ENCODE results near the gene BATF3. TPM values are rescaled to one million over a fixed set of nuclear protein-coding genes. Genes with fewer than 3 reads are reported as not detected.
"Not testable (repeated sequence)": the region's sequence is repeated elsewhere in the genome, so short reads cannot be mapped to it uniquely, and the experiment has no call there.

BATF3 gene, protein sequence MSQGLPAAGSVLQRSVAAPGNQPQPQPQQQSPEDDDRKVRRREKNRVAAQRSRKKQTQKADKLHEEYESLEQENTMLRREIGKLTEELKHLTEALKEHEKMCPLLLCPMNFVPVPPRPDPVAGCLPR
- 2.0 TPM for polyA plus RNA-seq (2013, experiment 1 of 2; ENCODE audit: insufficient read length)
- polyA plus RNA-seq (2013, experiment 2 of 2; ENCODE audit: insufficient read length), result 1.7 TPM

- DNase-seq, result peak; percentile 22
These were observed at the start of gene BATF3 for GRCh38 chr1:212699625-212700222. BATF3 (minus strand) TSS chr1:212699840; CDS start chr1:212699762, 78 bp downstream.

- no peak for DNase-seq
These were observed 46.9 kb upstream of the BATF3 start for GRCh38 chr1:212746546-212746945.

- no peak for DNase-seq
These were observed 45.7 kb upstream of the BATF3 start for GRCh38 chr1:212745303-212745702.

DNA sequence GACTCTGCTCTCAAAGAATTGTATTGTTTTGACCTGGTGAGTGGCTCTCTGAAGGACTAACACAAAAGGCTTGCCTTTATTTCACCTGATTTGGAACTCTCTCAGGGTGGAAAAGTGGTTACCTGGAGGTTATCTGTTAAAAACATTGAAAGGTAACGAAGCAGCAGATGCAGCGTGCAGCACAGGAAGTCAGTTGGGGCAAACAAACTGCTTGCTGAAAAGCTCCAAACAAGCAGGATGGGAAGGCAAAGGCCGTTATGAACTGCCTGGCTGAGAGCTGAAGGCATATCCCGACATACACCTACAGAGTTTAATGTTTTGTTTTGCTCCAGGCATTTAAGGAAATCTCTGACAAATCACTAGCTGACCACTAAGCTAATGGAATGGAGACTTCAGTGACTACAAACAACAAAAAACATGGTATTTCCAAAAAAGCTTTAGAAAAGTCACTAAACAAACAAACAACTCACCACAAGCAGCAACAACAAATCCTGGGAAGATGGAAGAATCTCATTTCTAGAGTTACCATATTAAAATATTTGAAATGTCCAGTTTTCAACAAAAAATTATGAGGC is 44.3 kb upstream of the BATF3 start:
- DNase-seq, result no peak

DNA sequence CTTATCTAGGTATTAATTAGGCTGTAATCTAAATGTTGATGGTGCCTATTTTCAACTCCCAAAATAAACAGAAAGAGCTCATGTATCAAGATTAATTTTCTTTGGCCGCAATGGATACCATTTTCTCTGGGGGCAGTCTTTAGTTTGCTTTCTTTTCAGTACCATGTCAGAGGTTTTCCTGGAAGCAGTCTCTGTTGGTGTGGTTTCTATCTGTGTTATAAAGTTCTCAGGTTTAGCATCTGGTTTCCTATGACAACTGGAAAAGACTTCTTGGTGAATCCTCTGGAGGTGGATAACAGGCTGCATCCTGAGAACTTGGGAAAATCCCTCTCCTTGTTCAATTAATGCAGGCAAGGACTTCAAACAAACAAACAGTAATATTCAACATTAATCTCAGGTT is 38.7 kb upstream of the BATF3 start:
- DNase-seq, result no peak

- DNase-seq, result no peak
These were observed 37.9 kb upstream of the BATF3 start for GRCh38 chr1:212737559-212737958.

DNA sequence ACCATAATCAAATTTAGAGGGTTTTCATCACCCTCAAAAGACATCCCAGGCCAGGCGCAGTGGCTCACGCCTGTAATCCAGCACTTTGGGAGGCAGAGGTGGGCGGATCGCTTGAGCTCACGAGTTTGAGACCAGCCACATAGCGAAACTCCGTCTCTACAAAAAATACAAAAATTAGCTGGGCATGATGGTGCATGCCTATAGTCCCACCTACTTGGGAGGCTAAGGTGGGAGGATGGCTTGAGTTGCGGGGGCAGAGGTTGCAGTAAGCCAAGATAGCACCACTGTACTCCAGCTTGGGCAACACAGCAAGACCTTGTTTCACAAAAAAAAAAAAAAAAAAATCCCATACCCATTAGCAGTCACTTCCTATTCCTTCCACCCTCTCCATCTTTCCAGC is 33.5 kb upstream of the BATF3 start:
- no peak for DNase-seq

DNA sequence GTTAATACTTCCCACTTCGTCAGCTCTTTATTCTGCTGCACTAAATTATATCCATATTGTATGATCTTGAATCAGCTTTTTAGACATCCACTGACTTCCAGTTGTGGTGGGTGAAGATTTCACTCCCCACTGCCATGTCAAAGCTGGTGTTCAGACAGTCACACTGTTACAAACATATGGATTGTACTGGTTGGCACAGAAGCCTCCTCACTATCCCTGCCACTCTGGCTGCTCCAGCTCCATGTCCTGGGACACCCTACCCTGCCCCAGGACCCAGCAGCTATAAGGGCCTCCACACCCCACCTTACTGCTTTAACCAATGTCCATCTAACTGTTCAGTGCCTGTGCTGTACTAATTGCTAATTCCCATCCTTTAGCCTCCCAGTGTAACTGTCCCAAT is 32.0 kb upstream of the BATF3 start:
- DNase-seq, result no peak

GRCh38 chr1:212728606-212729005 is 29.0 kb upstream of the BATF3 start:
- no peak for DNase-seq

- DNase-seq, result peak; percentile 65
These were observed 27.9 kb upstream of the BATF3 start for GRCh38 chr1:212727386-212728181.

GRCh38 chr1:212724679-212725078 is 25.0 kb upstream of the BATF3 start:
- not testable (repeated sequence) for DNase-seq

GRCh38 chr1:212722270-212722957 is 22.8 kb upstream of the BATF3 start:
- no peak for DNase-seq

DNA sequence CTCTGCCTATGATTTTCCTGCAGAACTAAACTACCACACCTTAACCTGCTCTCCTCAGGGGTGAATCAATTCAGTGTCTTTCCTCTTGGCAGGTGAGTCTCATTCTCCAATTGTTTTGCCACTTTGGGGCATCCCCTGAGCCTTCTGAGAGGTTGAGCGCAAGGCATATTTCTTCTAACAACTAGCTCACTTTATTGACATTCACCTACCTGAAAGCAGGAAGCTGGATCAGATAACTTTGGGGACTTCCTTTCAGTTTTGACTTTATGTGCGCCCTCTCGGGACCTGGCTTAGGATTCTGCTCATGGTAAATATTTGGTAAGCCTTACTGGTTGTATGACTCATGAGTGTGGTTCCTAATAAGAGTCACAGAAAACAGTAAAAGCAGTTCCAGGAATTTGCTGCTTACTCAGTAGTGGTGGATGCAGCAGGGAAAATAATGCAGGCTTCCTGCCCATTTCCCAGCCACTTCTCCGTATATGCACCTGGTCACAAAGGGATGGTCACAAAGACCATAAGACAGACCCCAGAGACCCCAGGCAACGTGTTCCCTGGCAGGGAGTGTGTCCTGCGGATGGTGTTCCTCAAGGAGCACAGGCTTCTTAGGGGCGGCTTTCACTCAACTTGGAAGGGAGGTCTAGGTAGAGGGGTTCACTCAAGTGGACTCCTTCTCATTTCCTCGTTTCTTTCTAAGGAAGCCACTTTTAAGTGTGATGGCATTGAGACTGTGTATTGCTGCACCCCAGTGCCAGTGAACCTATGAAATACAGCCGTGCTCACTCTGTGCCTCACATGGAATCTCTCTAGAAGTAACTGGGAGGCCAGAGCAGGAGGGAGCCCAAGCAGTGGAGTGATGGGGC is 22.0 kb upstream of the BATF3 start:
- peak; percentile 79 for DNase-seq

DNA sequence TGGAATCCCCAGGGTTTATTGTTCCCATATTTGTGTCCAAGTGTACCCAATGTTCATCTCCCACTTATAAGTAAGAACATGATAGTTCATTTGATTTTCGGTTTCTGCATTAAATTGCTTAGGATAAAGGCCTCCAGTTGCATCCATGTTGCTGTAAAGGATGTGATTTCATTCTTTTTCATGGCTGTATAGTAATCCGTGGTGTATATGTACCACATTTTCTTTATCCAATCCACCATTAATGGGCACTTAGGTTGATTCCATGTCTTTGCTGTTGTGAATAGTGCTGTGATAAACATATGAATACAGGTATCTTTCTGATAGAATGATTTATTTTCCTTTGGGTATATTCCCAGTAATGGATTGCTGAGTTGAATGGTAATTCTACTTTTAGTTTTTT is 20.0 kb upstream of the BATF3 start:
- no peak for DNase-seq

- peak; percentile 50 for DNase-seq
These were observed 18.9 kb upstream of the BATF3 start for GRCh38 chr1:212718499-212718898.

DNA sequence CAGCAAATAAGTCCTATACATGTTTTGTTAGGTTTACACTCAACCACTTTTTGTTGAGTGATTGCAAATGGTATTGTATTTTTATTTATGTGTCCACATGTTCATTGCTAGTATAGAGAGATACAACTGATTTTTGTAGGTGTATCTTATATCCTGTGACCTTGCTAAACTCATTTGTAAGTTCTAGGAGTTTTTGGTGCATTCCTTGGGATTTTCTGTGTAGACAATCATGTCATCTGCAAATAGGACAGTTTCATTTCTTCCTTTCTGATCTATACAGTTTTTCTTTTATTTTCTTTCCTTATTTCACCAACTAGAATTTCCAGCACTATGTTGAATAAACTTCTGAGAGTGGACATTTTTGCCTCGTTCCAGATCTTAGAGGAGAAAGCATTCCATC is 16.5 kb upstream of the BATF3 start:
- no peak for DNase-seq

GRCh38 chr1:212713465-212714136 is 14.0 kb upstream of the BATF3 start:
- DNase-seq, result no peak

DNA sequence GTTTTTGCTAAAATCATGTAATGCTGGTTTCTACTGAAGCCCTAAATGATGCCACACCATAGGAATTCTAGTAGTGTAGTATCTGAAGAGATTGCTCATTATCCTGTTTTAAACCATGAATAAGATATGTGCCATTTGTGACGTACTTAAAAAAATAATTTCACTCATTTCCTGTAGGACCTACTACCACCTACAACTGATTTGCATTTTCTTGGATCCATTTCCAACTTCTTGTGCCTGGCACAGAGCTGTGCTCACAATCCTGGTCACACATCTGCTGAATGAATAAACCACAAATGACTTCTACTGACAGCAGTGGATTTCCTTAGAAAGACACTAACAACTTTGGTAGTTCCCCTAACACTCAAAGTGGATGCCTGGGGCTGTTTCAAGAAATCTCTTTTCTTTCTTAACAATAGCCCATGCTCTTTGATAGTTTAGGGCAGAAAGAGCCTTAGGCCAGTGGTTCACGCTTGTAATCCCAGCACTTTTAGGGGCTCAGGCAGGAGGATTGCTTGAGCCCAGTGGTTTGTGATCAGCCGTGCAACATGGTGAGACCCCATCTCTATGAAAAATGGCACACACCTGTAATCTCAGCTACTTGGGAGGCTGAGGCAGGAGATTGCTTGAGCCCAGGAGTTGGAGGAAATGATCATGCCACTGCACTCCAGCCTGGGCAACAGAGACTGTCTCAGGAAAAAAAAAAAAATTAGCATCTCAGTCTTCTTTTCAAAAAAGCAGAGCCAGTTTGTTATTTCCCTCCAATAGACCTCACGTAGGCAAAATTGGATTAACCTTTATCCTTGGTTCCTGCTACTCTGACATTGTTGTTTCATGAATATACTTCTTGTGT is 13.0 kb upstream of the BATF3 start:
- peak; percentile 78 for DNase-seq

GRCh38 chr1:212711974-212712373 is 12.3 kb upstream of the BATF3 start:
- DNase-seq, result not testable (repeated sequence)

GRCh38 chr1:212710566-212710965 is 10.9 kb upstream of the BATF3 start:
- no peak for DNase-seq

Measured in fibroblast of skin of scalp (primary cell).